Motor neuron (in vitro differentiated cells): Measurements from ENCODE around the gene NPR3. TPM values are rescaled to one million over a fixed set of nuclear protein-coding genes. Genes with fewer than 3 reads are reported as not detected.
A peak's percentile ranks its signal among the peaks of the same experiment; 100 is the strongest.
"Not testable (repeated sequence)": the region's sequence is repeated elsewhere in the genome, so short reads cannot be mapped to it uniquely, and the experiment has no call there.

Experiments used
- ATAC-seq, 8 experiments: fragments of 200-7000 bp; cut with Tn5 transposase; replicated peaks in 6 of 8; 2 replicates each; pipeline ENCODE4 v1.8.0; 2021; ENCODE audit warnings: mild to moderate bottlenecking in 8 of 8, moderate library complexity in 8 of 8
- H3K27ac ChIP-seq, 2 donors: fragments of 250-450 bp; sonication (Bioruptor Pico); 2 replicates each; pipeline ENCODE4 v1.9.0; 2021; ENCODE audit warnings: antibody characterized with exemption in 2 of 2, mild to moderate bottlenecking in 2 of 2, moderate library complexity in 1 of 2
- H3K4me1 ChIP-seq, 2 donors: fragments of 250-450 bp; sonication (Bioruptor Pico); replicated peaks in 1 of 2; 2 replicates each; pipeline ENCODE4 v1.6.1; 2021; ENCODE audit warnings: antibody characterized with exemption in 2 of 2, mild to moderate bottlenecking in 2 of 2, moderate library complexity in 1 of 2
- H3K4me3 ChIP-seq, 5 donors: fragments of 250-450 bp; sonication (Bioruptor Pico); 2 replicates each; pipeline ENCODE4 v1.9.0; 2021; ENCODE audit warnings: antibody characterized with exemption in 5 of 5, mild to moderate bottlenecking in 5 of 5, moderate library complexity in 4 of 5
- WGBS, 10 experiments: fragments of 450-650 bp; shearing (Covaris generic); methylation state at CpG; one replicate each; pipeline ENCODE4 v1.0.0; 2022; 5-methylcytosine and 5-hydroxymethylcytosine counted together
- in situ Hi-C, 9 experiments: fragments of 400-800 bp; cut with MboI; loops; one replicate each; pipeline ENCODE4 v1.15.0; 2021; ENCODE audit warnings: low sequenced_read_pairs in 9 of 9, low pct_unique_long_range_greater_than_20kb in 2 of 9; ENCODE audit not compliant: unreplicated experiment in 9 of 9
- total RNA-seq, 8 experiments: library from RNA; unstranded; fragments of 300-600 nt; gene quantifications; 2 replicates each; pipeline versions ENCODE4 v1.2.3 to v1.2.4, GENCODE V29; 2022

The NPR3 gene
- total RNA-seq, 8 experiments from 2014 or later = 0.22 to 9.1 (median 0.76) TPM

DNA sequence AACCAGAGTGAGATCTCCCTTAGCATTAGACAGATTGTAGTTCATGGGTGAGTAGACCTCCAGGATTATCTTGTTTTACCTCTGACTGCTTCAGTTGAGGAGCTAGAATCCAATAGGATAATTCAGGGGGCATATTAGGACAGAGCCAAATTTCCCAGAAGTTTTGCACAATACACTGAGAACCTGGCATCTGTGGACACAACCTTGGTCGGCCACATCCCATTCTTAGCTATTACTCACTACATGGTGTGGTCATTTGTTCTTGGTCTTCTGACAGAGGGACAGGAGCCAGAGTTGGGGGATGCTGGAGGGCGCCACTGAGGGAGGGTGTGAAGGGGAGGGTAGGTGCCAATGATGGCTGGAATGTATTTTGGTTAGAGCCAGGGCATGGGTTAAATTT, 66.6 kb downstream of the NPR3 start:
- no peak for ATAC-seq
- H3K4me3 ChIP-seq = no peak overlapping the region
- no peaks in the 10 kb centered on the region for H3K4me1 ChIP-seq
- in situ Hi-C loops = no loop called here
- WGBS, 10 experiments = 17 to 60% (median 50%) methylated on average over 1 to 2 of the region's 2 CpGs; no CpG with 5 or more reads in 7 of the 10 experiments
- no peak overlapping the region for H3K27ac ChIP-seq

DNA sequence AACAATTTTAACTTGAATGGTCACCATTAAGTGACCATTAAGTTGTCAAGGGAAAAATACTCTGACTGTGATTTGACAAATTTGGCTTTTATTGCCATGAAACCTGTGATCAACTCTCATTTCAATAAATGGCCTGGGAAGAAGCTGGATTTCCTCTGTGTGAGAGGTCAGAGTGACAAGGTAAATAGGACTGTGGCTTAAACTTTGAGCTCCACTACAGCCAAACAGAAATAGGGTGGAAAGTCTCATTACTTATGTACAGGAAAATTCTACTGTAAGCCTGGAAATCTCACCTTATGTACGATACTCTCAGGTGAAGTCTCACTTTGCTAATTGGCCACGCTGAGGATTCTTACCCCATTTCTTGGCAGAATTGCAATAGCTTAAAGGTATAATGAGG, 67.3 kb downstream of the NPR3 start:
- WGBS, 10 experiments = 79 to 100% (median 92%) methylated on average over 1 to 2 of the region's 2 CpGs; no CpG with 5 or more reads in 1 of the 10 experiments
- in situ Hi-C loops = no loop called here
- H3K27ac ChIP-seq = no peak overlapping the region

DNA sequence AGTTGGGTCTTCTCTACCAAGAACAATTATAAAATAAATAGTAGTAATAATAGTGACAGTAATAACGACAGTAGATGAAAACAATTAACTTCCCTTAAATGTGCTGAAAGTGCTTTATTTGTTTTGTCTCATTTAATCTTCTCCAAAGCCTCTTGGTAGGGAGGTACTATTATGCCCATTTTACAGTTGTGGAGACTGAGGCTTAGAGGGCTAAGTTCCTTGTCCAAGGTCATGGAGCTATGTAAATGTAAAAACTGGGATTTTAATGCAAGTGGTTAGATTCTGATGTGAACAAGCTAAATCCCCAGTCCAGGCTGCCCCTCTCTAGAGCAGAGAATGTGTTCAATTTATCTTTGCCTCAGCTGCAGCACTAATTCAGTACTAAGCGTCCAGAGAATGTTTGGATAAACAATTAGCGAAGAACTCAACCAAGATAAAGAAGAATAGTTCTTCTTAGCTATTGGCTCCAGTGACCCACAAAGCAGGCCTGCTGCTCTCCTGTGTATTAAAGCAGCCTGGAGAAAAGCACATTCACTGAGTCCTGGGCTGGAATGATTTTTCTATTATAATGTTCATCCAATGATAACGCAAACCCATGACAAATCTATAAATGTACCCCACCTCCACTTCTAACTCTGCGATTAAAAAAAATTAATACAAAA, 68.8 kb downstream of the NPR3 start:
- no peak overlapping the region for H3K4me3 ChIP-seq
- ATAC-seq = no peak
- in situ Hi-C loops = no loop called here
- no peak overlapping the region for H3K27ac ChIP-seq
- WGBS, 10 experiments = 70 to 100% (median 88%) methylated on average over 1 to 5 of the region's 5 CpGs; no CpG with 5 or more reads in 1 of the 10 experiments
- no peaks in the 10 kb centered on the region for H3K4me1 ChIP-seq

More for the DNA sequence above, 67.3 kb downstream of the NPR3 start:
- Histone ChIP-seq H3K4me1 (no peaks in the 10 kb centered on the region), H3K4me3 (no peak overlapping the region)
- ATAC-seq = no peak

DNA sequence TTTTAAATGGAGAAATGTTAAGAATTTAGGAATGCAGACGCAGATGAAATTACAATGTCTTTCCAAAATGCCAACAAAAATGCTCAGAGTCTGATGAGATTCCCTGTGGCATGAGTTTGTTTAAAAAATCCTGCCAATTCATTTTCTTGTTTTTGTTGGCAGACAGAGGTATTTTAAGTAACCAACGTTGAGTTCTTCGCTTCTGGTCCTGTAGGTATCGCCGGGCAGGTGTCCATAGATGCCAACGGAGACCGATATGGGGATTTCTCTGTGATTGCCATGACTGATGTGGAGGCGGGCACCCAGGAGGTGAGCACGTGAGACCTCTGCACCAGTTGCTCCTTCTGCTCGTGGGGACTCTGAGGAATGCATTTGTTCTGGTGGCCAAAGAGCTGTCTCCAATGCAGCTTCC, 69.4 kb downstream of the NPR3 start:
- Histone ChIP-seq H3K4me1 (no peaks in the 10 kb centered on the region), H3K4me3 (no peak overlapping the region), H3K27ac (no peak overlapping the region)
- in situ Hi-C loops = no loop called here
- ATAC-seq = no peak
- WGBS, 10 experiments = 50 to 100% (median 88%) methylated on average over 2 to 10 of the region's 10 CpGs

DNA sequence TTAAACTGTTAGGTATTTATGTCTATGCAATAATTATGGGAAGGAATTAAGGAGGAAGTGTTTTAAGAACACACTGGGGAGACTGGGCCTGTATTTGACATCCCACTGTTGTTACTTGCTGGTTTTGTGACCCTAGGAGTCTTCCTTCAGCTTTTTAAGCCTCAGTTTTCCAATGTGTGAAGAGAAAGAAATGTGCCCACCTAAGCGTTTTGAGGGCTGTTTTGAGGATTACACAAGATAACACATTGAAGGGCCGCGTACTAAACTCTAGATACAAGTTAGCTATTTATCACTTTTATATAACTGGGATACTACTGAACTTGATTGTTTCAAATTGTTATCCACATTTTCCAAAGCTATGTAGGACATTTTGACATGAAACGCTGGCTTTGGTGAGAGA, 72.5 kb downstream of the NPR3 start:
- 40 to 100% (median 82%) methylated on average over 1 to 4 of the region's 4 CpGs; no CpG with 5 or more reads in 1 of the 10 experiments for WGBS, 10 experiments
- ATAC-seq = no peak
- Histone ChIP-seq H3K4me3 (no peak overlapping the region), H3K4me1 (no peaks in the 10 kb centered on the region), H3K27ac (no peak overlapping the region)
- in situ Hi-C loops = no loop called here

DNA sequence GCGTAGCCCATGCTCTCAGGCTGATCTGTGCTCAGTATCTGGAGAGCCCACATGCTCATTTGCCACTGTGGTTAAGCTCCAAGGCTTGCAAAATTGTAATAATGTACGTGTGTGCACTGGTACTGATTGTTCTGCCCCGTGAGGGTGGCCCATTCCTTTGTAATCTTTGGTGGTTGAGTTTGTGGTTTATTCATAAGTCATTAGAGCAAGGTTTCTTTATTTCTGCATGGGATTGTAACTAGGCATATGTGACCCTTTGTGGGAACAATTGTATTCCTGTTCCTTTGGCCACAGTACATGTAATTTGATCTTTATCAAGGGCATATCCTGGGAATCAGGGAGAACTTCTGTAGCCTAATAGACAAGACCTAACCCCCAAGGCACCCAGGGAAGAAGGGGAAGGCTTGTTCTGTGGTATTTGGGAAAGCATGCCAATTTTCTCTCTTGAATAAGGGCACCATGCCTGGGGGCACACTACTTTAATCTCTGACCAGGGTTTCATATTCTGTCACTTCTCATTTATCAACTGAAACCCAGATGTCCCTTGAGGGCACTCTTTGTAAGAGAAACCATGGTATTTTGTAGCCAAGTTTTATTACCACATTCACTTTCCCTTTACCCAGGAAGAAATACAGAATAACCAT, 74.6 kb downstream of the NPR3 start:
- 29 to 82% (median 74%) methylated on average over 1 to 3 of the region's 3 CpGs; no CpG with 5 or more reads in 2 of the 10 experiments for WGBS, 10 experiments

DNA sequence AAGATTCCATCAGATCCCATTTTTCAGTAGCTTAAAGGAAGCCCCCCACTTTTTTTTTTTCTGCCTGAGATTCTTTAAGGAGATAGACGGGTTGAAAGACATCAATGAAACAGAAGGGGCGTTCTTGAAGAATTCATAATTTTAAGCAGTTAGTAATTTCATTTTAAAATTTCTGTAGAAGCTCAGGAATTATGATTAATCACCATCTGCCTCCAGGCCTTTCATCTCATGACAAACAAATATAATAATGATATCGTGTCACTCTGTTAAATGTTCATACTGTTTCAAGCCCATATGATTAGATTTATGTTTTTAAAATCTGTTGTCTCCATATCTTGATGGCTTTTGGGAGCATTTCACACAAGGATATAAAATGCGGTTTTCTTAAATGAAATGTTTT, 75.2 kb downstream of the NPR3 start:
- Histone ChIP-seq H3K4me3 (no peak overlapping the region), H3K27ac (no peak overlapping the region), H3K4me1 (no peaks in the 10 kb centered on the region)
- no peak for ATAC-seq
- in situ Hi-C loops = no loop called here
- WGBS, 10 experiments = 60 to 100% (median 88%) methylated on average over 2 to 4 of the region's 4 CpGs

More for the DNA sequence above, 74.6 kb downstream of the NPR3 start:
- H3K4me1 ChIP-seq = no peaks in the 10 kb centered on the region
- H3K4me3 ChIP-seq = no peak overlapping the region
- in situ Hi-C loops = no loop called here
- no peak overlapping the region for H3K27ac ChIP-seq
- peak in 2 of 8 experiments; percentile 11 to 61 for ATAC-seq

DNA sequence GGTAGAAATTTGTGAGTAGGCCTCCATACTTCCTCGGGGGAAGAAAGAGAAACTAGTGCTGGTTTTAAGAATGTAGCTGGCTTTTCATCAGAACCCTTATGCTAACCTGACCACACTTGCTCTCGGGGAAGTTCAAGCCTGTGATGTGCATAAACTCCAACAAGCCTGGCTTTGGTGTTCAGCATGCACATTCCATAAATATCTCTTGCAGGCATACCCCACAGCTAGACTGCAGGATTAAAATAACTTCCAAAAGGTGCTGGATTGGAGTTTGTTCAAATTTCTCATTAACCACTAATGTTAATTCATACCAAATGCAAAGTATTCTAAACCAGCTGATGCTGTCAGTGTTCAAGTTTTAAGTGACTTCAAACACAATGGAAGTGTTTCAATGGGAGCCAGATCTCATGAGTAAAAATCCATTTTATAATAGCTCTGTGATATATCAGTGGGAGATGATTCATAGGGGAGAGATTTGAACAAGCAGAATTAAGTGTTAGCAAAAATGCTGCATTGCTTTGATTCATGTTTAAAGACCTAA, 79.4 kb downstream of the NPR3 start:
- Histone ChIP-seq H3K27ac (no peak overlapping the region), H3K4me3 (no peak overlapping the region), H3K4me1 (no peaks in the 10 kb centered on the region)
- 0 to 83% (median 42%) methylated on average over 1 to 2 of the region's 2 CpGs; no CpG with 5 or more reads in 2 of the 10 experiments for WGBS, 10 experiments
- ATAC-seq = peak in 3 of 8 experiments; percentile 81 to 82 (median 82)
- in situ Hi-C loops = no loop called here

DNA sequence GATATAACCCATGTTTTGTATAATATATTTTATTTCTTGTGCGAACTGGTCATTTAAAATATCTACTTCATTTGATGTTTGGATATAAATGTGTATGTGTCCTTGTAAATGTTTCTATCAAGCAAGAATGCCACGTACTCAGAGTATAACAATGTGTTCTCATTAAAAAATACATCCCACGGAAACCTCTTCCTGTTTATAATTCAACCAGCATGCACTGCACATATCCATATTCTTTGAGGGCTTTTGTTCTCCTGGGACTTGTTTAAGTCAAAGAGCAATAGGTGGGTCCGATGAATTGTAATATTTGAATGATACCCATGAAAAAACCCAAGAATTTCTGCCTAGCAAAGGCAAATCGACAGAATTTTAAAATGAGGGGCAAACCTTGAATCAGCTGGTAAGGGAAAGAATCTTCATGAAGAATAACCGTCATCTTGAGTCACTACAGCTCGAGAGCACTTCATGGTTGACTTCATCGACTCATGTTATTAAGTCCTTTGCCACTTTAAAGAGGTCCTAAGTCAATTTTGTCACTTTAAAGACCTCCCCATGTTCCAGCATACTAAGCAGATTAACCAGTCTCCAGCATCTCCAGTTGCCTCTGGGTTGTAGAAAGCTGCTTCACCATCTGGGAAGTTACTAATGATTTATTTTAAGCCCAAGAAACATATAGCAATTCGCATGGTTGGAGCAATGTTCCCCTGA, 80.6 kb downstream of the NPR3 start:
- Histone ChIP-seq H3K4me1 (no peaks in the 10 kb centered on the region), H3K4me3 (no peak overlapping the region), H3K27ac (no peak overlapping the region)
- in situ Hi-C loops = no loop called here
- ATAC-seq = peak in 1 of 8 experiments; percentile 33
- WGBS, 10 experiments = 18 to 93% (median 74%) methylated on average over 3 to 9 of the region's 9 CpGs

DNA sequence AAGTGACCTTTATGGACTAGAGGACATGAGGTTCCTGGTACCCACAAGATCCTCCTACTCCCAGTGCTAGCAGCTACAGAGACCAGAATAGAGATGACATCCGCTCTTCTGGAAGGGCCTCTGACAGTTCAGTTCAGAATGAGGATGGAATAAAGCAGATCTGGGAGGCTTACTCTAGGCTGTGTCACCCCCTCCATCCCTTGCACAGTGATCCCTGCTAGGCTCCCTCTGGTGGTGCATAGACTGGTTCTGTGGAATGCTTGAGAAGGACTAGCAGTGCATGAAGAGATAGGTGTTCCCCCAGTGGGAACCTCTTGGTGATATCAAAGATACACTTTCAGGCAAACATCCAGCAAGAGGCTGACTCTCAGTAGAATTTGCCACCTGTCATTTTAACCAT, 83.0 kb downstream of the NPR3 start:
- H3K4me1 ChIP-seq = no peaks in the 10 kb centered on the region
- no peak overlapping the region for H3K4me3 ChIP-seq
- 86 to 88% methylated on average over 1 of the region's 1 CpG; no CpG with 5 or more reads in 8 of the 10 experiments for WGBS, 10 experiments
- no peak overlapping the region for H3K27ac ChIP-seq
- peak in 3 of 8 experiments; percentile 10 to 64 (median 12) for ATAC-seq
- in situ Hi-C loops = no loop called here

DNA sequence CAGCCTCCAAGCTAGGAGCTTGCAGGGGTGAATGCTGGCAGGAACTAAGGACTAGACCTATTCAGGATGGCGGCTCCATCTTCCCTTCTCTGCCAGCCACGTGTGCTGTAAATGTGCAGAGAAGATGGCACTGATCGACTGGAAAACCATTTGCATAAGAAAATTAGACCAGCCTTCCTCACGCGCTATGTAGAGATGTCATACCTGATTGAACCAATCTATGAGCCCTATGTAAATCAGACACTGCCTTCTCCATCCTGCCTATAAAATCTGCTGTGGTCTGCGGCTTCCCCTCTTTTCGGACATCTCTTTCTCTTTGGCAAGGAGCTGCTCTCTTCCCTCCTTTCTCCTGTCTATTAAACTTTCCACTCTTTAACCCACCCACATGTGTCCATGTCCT, 91.6 kb downstream of the NPR3 start:
- in situ Hi-C loops = no loop called here
- no peak for ATAC-seq
- 76 to 100% (median 95%) methylated on average over 1 to 7 of the region's 7 CpGs for WGBS, 10 experiments
- Histone ChIP-seq H3K4me1 (no peaks in the 10 kb centered on the region), H3K4me3 (no peak overlapping the region), H3K27ac (no peak overlapping the region)

DNA sequence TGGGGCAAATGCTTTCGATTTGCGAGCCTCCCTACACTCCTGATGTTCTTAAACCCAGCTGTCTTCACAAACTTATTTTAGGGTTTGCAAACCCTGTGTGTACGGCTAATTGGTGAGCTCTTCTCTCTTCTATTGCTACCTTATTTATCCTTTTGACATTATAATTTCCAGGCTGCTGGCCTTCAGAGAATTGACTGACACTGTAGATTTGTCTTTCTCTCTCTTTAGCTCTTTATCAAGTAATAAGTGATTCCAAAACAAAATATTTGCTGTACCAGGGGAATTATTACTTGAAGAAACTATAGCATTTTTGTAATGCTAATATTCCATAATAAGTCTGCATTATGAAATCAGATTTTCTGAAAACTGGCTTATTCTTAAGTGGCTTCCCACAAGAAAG, 92.5 kb downstream of the NPR3 start:
- Histone ChIP-seq H3K4me3 (no peak overlapping the region), H3K27ac (no peak overlapping the region), H3K4me1 (no peaks in the 10 kb centered on the region)
- ATAC-seq = no peak
- in situ Hi-C loops = no loop called here
- WGBS, 10 experiments = 19 to 100% (median 82%) methylated on average over 1 to 3 of the region's 3 CpGs; no CpG with 5 or more reads in 2 of the 10 experiments

DNA sequence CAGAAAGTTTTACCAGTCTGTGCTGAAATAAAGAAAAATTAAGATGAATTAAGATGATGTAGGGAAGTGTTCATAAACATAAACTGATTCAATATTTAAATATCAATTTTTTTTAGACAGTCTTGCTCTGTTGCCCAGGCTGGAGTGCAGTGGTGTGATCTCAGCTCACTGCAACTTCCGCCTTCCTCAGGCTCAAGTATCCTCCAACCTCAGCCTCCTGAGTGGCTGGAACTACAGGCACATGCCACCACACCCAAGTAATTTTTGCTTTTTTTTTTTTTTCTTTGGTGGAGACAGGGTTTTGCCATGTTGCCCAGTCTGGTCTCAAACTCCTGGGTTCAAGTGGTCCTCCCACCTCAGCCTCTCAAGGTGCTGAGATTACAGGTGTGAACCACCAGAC, 94.3 kb downstream of the NPR3 start:
- 20 to 60% methylated on average over 1 of the region's 1 CpG; no CpG with 5 or more reads in 8 of the 10 experiments for WGBS, 10 experiments
- ATAC-seq = peak in 3 of 8 experiments; percentile 29 to 73 (median 49)
- H3K27ac ChIP-seq, in situ Hi-C loops, H3K4me3 ChIP-seq, H3K4me1 ChIP-seq: not testable (repeated sequence)
